ENCODE measurements around the gene RALGPS2. TPM values are rescaled to one million over a fixed set of nuclear protein-coding genes. Genes with fewer than 3 reads are reported as not detected.

The RALGPS2 gene
- total and polyA plus RNA-seq, 9 of the 15 experiments (the other 6 are each of a cell fraction or from before 2014, with no cell fraction given) = 0.28 to 6.5 (median 2.6) TPM

DNA sequence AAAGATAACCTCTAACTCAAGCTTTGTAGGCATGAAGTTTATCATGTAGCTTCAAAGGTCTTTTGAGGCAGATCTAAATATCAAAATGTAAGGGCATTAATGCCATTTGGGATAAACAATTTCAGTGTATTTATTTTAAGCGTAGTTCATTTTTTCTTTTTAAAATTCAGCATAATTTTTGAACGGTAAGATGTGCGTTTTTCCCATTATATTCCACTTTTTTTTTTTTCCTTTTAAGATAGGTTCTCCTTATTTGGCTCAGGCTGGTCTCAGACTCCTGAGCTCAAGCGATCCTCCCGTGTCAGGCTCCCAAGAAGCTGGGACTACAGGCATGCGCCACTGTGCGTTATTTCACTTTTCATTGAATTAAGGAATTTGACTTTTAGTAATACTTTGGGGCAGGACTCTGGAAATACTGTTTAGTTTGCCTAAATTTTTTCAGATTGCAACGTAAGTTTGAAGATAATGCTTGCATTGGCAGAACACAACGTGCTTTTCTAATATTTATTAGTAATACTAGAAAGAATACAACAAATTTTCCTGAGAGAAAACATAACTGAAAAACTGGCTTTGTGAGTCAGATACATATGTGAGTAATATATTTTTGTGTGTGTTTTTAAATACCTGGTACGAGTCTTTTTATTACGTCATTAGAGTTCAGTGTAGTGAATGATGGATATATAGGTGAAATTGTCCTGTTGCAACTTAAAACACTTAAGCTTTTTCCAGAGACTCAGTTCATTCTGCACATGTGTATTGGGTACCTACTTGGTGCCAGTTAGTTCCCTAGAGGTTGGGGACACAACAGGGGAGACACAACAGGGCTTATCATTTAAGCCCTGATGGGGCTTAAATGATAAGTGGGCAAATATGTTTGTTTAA, 2.2 kb downstream of the RALGPS2 start (continued):
- TF ChIP-seq, protein P1, sequence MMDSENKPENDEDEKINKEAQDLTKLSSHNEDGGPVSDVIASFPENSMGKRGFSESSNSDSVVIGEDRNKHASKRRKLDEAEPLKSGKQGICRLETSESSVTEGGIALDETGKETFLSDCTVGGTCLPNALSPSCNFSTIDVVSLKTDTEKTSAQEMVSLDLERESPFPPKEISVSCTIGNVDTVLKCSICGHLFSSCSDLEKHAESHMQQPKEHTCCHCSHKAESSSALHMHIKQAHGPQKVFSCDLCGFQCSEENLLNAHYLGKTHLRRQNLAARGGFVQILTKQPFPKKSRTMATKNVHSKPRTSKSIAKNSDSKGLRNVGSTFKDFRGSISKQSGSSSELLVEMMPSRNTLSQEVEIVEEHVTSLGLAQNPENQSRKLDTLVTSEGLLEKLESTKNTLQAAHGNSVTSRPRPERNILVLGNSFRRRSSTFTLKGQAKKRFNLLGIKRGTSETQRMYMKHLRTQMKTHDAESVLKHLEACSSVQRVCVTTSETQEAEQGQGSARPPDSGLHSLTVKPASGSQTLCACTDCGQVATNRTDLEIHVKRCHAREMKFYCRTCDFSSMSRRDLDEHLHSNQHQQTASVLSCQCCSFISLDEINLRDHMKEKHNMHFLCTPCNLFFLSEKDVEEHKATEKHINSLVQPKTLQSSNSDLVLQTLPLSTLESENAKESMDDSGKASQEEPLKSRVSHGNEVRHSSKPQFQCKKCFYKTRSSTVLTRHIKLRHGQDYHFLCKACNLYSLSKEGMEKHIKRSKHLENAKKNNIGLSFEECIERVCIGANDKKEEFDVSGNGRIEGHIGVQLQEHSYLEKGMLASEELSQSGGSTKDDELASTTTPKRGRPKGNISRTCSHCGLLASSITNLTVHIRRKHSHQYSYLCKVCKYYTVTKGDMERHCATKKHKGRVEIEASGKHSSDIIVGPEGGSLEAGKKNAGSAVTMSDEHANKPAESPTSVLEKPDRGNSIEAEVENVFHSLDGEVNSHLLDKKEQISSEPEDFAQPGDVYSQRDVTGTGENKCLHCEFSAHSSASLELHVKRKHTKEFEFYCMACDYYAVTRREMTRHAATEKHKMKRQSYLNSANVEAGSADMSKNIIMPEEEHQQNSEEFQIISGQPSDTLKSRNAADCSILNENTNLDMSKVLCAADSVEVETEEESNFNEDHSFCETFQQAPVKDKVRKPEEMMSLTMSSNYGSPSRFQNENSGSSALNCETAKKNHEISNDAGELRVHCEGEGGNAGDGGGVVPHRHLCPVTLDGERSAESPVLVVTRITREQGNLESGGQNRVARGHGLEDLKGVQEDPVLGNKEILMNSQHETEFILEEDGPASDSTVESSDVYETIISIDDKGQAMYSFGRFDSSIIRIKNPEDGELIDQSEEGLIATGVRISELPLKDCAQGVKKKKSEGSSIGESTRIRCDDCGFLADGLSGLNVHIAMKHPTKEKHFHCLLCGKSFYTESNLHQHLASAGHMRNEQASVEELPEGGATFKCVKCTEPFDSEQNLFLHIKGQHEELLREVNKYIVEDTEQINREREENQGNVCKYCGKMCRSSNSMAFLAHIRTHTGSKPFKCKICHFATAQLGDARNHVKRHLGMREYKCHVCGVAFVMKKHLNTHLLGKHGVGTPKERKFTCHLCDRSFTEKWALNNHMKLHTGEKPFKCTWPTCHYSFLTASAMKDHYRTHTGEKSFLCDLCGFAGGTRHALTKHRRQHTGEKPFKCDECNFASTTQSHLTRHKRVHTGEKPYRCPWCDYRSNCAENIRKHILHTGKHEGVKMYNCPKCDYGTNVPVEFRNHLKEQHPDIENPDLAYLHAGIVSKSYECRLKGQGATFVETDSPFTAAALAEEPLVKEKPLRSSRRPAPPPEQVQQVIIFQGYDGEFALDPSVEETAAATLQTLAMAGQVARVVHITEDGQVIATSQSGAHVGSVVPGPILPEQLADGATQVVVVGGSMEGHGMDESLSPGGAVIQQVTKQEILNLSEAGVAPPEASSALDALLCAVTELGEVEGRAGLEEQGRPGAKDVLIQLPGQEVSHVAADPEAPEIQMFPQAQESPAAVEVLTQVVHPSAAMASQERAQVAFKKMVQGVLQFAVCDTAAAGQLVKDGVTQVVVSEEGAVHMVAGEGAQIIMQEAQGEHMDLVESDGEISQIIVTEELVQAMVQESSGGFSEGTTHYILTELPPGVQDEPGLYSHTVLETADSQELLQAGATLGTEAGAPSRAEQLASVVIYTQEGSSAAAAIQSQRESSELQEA (IDR thresholded peaks at IDR 0.05; ENCODE audit: low read depth) = no peak
- TF ChIP-seq, protein P2, sequence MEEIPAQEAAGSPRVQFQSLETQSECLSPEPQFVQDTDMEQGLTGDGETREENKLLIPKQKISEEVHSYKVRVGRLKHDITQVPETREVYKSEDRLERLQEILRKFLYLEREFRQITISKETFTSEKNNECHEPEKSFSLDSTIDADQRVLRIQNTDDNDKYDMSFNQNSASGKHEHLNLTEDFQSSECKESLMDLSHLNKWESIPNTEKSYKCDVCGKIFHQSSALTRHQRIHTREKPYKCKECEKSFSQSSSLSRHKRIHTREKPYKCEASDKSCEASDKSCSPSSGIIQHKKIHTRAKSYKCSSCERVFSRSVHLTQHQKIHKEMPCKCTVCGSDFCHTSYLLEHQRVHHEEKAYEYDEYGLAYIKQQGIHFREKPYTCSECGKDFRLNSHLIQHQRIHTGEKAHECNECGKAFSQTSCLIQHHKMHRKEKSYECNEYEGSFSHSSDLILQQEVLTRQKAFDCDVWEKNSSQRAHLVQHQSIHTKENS (CRISPR knock-in tag; IDR thresholded peaks at IDR 0.05) = no peak
- TF ChIP-seq HDAC6 (IDR thresholded peaks at IDR 0.05; ENCODE audit: low read depth, low read length) = no peak
